Fibroblast of gingiva (primary cell): ENCODE measurements around the gene HSPG2.

Experiments used
- DNase-seq: peaks from one replicate; pipeline ENCODE4 v3.0.0-alpha.2; 2011; ENCODE audit warnings: low read depth

Gene HSPG2

DNA sequence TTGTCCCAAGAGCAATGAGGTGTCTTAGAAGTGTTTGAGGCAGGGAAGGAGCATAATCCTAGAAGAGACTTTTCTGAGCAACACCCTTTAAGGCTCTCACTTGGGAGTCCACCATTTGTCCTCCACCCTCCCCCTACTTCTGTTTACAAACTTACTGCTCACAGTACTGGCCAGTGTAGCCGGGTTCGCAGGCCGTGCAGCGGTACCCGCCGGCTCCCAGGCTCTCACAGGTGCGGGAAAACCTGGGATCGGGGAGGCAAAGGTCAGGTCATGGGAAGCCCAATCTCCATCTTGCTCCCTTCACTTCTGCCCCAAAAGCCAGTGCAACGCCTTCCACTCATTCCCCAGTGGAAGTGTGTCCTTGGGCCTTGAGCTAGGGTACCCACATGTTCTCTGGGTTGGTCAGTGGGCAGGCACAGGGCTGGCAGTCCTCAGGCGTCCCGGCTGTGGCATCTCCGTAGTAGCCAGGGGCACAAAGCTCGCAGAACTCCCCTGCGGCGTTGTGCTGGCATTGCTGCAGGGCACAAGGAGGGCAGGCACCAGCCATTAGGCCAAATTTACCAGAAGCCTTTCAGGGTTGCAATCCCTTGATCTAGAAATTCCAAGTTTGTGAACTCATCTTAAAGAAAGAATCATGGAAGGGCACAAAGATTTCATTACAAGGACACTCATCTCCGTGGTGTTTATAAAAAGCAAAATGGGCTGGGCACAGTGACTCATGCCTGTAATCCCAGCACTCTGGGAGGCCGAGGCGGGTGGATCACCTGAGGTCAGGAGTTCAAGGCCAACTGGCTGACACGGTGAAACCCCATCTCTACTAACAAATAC lies 75.3 kb downstream of the HSPG2 start:
- DNase-seq, result peak; percentile 72

DNA sequence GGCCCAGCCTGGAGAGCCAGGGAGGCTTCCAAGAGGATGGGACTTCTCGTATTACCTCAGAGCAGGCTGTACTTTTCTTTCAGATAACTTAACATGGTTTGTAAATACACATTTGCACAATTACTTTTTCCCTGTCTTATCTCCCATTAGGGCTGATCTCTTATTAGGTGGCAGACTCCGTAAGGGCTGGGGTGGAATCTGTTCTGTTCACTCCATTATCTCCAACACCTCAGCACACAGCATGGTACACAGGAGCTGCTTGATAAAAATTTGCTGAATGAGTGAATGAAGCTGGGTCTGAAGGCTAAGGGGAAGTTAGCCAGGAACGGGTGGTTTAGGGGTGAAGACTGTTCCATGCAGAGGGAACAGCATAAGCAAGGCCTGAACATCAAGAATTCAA lies 76.1 kb downstream of the HSPG2 start:
- no peak for DNase-seq

DNA sequence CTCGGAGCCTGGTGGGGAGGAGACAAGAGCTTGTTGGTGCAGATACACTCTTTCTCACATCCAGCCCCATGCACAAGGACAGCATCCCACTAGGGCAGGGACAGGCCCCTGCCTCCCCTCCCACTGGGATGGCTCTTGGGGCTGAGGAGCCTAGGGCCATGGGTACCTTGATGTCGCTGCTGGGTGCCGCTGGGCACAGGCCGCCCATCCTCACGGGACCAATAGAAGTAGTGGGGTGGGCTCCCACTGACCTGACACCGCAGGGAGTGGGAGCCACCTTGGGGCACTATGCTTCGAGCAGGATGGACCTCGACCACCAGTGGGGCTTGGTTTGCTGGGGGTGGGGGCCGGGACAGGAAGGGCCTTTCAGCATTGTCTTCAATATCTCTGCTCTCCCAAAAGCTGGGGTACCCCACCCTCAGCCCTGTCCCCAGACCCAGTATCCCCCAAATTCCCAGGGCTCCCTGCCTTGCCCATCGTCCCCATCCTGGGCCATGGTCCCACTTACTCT lies 77.4 kb downstream of the HSPG2 start:
- no peak for DNase-seq

DNA sequence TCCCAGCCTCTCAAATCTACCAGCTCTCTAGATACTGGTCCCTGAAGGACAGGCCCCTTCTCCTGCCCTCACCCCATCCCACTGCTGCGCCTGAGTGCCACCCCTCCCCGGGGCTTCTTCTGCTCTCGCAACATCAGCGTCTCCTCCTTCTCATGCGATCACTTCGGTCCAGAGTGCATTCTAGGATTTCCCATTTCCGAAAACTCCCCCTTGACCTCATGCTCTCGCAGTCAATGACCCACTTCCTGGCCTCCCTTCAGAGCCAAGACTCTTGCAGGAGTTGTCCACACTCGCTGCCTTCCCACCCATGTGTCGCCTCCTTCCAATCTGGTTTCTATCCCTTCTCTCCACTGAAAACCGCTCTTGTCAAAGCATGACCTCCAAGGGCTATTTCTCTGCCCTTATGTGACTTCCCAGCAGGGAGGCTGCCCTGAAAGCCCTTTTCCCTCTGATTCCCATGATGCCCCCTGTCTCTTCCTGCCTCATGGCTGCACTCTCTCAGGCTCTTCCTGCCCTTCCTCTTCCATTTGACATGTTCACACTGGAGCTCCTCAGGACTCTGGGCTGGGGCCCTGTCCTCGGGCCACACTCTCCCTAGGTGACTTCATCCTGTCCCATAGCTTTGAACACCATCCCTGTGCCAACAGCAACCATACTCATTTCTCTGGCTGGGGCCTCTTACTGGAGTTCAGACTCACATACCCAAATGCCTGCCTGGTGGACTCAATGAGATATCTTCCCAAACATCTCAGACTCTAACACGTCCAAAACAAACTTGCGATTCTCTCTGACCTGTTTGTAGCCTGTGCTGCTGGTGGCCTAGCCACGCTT lies 79.1 kb downstream of the HSPG2 start:
- DNase-seq, result peak; percentile 10

DNA sequence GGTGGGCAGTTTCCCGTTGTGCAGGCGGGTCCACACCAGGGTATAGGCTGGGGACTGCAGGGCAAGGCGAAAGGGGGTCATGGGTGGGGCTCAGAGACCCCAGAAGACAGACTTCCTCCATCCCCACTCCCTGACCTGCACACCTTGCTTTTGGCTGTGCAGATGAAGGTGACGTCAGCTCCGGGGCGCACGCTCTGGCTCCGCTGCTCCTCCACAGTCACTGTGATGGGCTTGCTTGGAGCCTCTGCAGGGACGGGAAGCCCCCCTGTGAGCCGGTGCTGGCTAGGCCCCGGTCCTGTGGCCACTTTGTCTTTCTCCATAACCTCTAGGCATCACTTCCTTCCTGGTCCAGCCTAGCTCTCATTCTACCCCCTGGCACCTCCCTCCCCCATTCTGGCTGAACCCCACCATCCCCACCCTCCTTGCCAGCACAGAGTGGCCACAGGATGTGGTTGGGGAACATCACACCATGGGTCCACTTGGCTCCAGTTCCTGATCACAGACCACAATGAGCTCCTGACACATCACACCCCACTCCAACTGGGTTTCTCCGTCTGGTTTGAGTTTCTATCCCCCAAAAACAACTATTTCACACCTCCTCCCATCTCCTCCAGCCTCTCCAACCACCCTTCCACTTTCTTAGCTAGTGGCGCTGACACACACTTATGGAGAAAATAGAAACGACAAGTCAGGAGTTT lies 79.8 kb downstream of the HSPG2 start:
- peak; percentile 40 for DNase-seq

DNA sequence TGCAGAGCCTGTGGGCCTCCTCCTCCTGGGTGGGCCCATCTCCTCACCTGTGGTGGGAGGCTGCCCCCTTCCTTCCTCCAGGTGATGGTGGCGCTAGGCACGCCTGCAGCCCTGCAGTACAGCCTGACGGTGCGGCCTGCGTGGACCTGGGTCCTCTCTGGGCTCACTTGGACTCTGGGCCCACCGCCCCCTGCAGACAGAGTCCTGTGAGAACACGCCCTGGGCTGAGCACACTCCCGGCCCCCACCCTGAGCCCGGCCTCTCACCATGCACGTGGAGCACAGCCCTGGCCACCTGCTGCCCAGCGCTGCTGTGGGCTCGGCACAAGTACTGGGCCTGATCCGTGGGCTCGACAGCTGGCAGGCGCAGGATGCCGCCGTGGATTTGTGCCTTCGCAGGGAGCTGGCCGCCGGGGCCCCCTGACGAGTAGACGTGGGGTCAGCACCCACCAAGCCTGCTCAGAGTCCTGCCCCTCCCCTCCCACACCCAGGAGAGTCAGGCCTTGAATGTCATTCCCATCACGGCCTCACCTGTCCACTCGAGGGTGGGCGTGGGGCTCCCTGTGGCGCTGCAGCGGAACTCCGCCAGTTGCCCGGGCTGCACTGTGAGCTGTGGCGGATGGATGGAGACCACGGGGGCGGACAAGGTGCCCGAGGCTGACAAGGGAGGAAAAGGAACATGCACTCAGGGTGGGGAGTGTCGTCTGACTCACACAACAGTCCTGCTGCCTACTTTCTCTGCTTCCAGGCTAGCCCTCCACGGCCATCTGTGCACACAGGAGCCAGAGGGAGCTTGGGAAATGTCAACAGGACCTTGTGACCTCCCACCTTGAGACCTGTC lies 81.6 kb downstream of the HSPG2 start:
- no peak for DNase-seq

DNA sequence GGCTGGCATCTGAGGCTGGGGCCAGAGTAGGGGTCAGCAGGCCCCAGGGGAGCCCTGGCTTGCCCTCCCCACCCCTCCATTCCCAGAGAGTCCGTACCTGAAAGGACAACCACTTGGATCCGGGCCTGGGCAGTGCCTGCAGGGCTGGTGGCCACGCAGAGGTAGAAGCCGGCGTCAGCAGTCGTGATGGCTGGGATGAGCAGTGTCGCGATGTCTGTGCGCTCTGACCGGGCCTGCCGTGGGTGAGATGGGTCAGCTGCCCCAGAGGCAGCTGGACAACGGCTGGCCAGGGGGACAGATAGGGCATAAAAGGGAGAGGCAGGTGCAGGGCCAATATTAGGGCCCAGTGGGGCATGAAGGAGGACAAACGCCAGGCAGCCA lies 82.4 kb downstream of the HSPG2 start:
- DNase-seq, result no peak

DNA sequence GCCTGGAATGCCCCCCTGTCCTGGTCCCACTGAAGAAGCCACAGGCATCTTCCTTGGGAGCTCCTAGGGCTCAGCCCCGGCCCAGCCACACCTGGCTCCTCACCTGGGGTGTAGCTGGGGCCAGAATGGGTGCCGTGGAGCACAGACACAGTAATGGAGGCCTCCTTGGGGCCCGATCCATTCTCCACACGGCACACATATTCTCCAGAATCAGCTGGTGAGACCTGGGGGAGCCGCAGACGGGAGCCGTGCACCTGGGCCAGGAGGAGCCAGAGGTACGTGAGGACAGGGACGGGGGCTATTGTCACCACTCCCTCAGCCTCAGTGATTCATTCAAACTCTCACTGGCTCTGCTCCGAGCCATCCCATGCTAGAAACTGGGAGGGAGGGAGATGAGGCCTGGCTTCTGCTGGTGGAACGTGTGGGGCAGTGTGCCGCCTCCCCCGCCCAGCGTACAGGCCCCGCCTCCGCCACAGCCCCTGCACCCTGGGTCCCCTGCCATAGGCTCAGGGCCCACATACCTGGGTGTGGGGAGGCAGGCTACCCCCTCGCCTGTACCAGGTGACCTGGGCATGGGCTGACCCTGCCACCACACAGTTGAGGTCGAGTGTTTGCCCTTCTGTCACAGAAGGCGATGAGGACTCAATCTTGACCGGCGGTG lies 82.9 kb downstream of the HSPG2 start:
- no peak for DNase-seq

DNA sequence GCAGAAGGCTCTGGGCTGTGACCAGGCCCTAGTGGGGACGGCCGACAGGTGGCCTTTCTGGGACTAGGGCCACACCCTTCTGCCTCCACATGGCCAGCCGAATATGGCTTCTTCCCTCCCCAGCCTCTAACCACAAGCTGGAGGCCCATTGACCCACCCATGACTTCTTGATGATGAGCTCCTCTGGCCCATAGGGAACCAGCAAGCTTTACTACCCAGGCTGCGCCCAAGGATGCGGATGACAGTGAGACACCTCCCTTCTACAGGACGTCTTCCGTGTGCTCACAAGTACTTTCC lies 84.0 kb downstream of the HSPG2 start:
- DNase-seq, result no peak

DNA sequence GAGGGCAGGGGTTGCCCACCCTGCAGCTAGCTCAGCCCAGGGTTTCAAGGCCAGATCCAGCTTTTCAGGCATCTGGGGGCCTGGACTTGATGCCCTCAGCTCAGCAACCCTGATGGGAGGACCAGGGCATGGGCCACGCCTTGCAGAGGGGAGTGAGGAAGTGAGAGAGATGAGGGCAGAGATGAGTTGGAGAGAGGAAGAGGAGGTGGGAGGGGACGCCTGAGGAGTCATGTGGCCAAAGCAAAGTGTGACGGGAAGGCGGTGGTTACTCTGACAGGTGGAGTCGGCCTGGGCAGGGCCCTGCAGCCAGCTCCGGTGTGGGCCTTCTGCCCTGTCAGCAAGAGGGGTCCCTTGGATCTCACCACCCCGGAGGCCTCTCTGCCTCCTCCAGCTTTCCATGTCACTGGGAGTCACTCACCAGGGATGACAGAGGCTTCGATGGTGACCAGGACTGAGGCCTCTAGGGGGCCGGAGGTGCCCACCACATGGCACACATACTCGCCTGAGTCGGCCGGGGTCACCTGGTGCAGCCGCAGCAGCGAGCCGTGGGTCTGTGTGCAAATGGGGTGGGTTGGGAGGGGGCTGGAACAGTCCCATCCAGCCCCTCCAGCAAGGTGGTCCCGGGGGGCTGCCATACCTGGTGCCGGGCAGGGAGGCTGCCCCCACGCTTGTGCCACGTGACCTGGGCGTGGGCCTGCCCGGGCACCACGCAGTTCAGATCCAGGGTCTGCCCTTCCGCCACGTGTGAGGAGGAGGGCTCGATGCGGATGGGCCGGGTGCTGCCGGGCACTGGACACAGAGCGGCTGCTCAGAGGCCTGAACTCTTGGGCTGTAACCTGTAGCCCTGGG lies 84.6 kb downstream of the HSPG2 start:
- no peak for DNase-seq

DNA sequence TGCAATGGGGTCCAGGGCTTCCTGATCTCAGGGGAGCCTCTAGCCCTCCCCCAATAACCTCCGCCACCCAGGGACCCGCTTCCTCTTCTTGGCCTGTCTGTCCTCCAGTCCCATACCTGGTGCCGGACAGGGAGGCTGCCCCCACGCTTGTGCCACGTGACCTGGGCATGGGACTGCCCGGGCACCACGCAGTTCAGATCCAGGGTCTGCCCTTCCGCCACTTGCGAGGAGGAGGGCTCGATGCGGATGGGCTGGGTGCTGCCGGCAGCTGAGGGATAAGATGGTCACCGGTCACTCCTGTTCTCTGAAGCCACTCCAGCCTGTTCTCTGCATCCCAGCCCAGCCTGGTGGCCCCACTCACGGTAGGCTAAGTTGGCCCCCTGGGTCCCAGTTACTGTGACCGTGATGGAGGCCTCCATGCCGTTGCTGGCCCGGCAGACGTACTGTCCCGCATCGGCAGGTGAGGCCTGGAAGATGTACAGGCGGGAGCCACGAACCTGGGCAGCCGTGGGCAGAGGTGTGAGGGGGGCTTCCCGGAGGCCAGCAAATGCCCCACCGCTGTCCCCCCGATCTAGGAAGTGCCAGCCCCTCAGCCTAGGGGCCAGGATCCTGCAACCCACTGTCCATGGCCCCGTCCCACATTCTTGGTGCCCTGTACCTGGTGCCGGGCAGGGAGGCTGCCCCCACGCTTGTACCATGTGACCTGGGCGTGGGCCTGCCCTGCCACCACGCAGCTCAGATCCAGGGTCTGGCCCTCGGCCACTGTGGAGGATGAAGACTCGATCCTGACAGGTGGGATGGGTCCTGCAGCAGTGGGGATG lies 85.5 kb downstream of the HSPG2 start:
- DNase-seq, result no peak

DNA sequence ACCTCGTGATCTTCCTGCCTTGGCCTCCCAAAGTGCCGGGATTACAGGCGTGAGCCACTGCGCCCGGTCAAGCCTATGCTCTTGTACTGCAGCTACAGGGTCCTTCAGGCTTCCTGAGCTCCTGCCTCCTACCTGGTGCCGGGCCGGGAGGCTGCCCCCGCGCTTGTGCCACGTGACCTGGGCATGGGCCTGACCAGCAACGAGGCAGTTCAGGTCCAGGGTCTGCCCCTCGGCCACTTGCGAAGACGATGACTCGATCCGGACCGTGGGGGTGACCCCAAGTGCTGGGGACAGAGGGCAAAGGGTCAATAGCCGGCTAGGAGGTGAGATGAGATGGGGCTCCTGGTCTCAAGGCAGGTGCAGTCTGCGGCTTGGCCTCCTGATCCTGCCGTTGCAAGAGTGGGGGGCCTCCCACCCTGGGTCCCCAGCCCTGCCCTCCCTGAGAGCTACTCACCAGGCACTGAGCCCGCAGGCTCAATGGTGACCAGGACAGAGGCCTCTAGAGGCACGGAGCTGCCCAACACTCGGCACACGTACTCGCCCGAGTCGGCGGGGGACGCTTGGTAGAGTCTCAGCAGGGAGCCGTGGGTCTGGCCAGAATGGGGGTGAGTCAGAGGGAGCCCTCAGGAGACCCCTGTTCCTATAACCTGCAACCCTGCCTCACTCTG lies 87.1 kb downstream of the HSPG2 start:
- no peak for DNase-seq

DNA sequence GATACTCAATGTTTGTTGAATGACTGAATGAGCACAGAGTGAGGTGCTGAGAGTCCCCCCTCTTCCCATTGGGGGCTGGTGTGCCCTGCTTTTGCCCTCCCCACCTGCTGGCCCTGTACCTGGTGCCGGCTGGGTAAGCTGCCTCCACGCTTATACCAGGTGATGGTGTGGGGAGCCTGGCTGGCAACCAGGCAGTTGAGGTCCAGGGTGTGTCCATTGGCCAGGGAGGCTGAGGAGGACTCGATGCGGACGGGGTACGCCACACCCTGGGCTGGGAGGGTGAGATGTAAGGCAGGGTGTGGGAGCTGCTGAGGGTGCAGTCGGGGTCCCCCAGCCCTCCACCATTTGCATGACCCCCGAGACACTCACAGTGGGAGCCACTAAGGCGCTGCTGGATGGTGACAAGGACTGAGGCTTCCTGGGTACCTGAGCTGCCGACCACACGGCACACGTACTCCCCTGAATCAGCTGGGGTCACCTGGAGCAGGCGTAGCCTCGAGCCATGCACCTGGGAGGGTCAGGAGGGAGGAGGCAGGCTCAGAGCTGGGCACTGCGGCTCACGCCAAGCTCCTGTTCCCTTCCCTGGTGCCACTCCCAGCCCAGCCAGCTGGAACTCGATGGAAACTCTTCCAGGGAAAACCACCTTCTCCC lies 88.5 kb downstream of the HSPG2 start:
- no peak for DNase-seq

DNA sequence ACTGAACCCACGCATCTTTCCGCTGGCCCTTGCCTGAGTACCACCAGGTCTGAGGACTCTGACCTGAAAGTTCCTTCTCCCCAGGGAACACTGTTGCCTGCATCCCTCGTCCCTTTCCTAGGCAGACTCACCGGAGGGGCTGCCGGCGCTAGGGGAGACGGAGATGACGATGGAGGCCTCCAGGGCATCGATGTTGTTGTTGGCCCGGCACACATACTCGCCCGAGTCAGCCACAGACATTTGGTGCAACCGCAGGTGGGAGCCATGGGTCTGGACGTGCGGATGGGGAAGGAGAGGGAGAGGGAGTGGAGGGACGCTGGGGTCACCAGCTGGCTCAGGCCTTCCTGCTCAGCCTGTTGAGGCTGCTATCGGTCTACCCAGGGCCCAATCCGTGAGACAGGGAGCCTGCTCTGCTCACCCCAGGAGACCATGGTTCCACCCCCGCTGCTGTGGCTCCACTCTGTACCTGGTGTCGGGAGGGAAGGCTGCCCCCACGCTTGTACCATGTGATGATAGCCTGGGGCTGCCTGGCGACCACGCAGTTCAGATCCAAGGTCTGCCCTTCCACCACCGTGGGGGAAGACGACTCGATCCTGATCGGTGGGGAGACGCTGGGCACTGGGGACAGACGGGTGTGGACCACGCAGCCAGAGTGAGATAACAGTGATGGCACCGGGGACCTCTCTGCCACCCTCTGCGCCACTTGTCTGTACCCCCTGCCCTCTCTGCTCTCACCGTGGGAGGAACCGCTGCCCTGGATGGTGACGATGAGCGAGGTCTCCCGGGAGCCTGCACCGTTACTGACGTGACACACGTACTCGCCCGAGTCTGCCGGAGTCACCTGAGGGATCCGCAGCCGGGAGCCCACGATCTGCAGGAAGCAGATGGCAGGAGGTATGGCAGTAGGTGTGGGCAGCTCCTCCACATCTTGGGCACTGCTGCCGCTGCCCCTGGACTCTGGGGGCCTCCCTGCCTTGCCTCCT lies 89.6 kb downstream of the HSPG2 start:
- DNase-seq, result no peak

DNA sequence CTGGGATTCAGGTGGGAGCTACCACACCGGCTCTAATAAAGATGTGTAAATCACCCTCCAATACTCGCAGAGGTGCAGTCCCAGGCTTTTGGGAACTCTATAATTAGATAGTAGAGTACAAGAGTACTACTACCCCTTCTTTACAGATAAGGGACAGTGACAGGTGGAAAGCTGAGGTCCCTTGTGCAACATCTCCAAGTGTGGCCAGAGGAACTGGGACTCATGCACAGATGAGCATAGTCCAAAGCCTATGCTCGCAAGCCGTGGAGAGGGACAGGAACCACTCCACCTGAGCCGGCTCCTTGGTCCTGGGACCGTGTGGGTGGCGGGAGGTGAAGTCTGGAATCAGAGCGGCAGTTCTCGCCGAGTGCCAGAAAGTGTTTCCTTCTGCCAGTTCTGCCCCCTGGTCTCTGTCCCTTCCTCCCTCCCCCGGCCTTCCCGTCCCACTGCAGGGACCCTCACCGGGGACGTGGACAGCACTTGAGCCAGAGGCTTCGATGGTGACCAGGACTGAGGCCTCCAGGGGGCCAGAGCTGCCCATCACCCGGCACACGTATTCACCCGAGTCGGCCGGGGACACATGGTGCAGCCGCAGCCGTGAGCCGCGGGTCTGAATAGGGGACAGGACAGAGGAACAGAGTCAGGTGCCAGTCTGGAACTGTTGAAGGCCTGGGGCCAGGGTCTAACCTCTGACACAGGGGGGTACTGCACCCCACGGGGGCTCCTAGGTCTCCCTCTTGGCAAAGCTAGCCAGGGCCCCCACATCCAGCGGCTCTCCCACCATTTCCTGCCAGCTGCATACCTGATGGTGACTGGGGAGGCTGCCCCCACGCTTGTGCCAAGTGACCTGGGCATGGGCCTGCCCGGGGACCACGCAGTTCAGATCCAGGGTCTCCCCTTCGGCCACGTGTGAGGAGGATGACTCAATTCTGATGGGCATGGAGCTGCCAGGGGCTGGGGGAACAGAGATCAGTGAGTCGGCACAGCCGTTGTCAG lies 91.2 kb downstream of the HSPG2 start:
- no peak for DNase-seq

DNA sequence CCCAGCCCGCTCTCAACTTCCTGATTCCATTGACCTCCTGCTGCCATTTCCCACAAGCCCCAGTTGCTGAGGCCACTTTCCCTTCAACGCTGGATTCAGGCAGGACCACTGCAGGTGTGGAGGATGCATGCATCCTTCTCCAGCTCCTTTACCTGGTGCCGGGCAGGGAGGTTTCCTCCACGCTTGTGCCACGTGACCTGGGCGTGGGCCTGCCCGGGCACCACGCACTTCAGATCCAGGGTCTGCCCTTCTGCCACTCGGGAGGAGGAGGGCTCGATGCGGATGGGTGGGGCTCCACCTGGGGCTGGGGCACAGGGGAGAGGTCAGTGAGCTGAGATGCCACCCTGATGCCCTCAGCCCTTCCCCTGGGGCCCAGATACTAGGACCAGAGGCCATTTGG lies 93.1 kb downstream of the HSPG2 start:
- no peak for DNase-seq
